Islet of Langerhans (tissue), 1 donor: ENCODE measurements around the gene SLC39A7.

Source experiments
- FAIRE-seq: peaks from one replicate; lab custom pipeline; 2011; peaks lifted over from hg19 to GRCh38; lab: Jason Lieb, UNC

The SLC39A7 gene

DNA sequence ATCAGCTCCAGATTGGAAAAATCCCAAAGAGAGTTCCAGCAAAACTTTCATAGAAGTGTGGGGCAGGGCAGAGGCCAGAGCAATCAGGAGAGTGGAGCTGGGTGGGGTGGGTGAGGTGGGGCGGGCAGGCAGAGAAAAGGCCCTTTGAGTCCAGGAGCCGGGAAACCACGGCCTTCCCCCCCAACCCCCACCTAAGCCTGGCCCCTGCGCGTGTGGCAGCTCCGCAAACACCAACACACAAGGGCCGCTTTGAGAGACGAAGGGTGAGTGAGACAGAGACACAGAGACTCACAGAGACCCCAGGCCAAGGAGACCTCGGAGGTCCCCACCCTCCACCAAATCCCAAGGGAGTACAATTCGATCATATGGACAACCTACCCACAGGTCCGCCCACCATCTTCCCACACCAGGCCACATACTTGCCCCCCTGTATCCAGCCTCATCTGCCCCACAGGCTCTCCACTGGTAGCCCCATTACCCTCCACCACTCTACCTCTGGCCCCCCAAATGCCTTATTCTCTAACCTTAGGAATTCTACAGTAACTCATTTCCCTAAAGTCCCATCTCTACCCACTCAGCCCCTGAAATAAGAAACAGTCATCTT is 10.1 kb upstream of the SLC39A7 start:
- no peak for FAIRE-seq

GRCh38 chr6:33191383-33192104 is 9.1 kb upstream of the SLC39A7 start:
- FAIRE-seq = no peak

- FAIRE-seq = no peak
These were observed 8.5 kb upstream of the SLC39A7 start, which contains the start of gene COL11A2 for GRCh38 chr6:33192105-33192646. Gene COL11A2 (minus strand): TSS chr6:33192467. CDS start chr6:33192240, 227 bp downstream.

- no peak for FAIRE-seq
These were observed 7.7 kb upstream of the SLC39A7 start for GRCh38 chr6:33192671-33193602.

GRCh38 chr6:33193619-33194018 is 7.0 kb upstream of the SLC39A7 start:
- FAIRE-seq = no peak

DNA sequence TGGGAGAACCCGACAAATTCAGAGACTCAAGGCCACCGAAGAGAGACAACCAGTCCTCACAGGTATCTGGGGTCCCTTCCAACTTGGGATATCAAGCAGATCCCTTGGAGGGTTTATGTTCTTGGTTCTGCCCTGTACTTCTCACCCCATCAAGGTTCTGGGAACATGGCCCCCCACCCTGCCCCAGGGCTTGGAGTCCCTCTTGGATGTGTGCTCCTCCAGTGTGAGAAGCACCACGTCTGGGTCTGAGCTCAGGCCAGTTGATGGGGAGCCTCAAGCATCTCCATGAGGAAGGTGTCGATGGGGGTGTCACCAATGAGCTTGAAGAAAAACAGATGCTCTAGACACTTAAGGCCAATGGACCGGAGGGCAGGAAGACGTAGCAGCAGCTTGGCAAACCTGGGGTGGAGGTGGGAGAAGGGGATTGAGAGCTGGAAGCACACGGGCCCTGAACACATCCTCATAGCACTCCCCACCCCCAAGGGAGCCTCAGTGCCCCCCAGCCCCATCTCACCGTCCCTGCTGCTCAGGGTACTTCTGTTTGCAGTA is 6.2 kb upstream of the SLC39A7 start:
- FAIRE-seq = no peak

- no peak for FAIRE-seq
These were observed 5.1 kb upstream of the SLC39A7 start for GRCh38 chr6:33195304-33196165.

DNA sequence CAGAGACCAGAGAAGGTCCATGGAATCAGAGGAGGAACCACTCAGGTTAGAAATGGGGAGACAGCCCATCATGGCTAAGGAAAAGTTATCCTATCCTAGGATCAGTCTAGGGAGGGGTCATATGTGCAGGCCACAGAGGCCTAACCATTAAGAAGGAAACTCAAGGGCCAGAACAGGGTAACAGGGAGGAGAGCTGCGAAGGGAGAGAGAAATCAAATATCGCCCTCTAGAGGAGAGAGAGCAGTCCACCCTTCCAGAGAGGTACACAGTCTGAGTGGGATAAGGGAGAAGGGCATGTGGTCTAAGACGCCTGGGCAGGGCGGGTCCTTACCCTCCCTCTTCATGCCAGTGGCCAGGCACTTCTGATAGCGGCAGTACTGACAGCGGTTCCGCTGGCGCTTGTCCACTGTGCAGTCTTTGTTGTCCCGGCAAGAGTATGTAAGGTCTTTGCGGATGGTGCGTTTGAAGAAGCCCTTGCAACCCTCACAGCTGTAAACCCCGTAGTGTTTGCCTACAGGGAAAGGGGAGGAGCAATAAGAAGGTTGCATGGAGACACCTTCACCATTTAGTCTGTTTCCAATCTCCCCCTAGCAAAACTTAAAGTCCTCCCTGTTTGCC is 3.1 kb upstream of the SLC39A7 start:
- no peak for FAIRE-seq

GRCh38 chr6:33198159-33198852 is 2.4 kb upstream of the SLC39A7 start:
- FAIRE-seq = no peak

- FAIRE-seq = no peak
These were observed 1.7 kb upstream of the SLC39A7 start for GRCh38 chr6:33198853-33199436.

DNA sequence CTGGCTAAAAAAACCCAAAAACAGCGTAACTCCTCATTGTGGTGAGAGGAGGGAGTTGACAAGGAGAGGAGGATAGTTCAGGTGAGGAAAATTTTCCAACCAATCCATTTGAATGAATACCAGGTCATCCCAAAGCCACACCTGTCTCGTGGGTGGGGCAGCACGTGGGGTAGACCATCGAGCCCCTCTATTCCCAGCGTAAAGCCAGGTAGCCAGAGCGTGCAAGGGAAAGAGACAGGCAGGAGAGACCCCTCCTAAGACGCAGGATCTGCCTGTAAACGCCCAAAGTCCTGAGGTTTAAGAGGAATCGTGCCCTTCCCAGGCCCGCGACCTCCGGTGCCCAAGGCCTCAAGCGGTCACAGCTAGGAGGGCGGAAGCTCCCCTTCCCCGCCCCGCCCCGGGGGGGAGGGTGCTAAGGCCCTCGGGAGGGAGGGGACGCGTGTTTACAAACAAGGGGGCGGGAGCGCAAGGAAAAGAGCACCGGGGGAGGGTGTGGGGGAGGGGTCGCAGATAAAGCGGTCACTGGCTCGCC is 914 bp upstream of the SLC39A7 start:
- FAIRE-seq = no peak

DNA sequence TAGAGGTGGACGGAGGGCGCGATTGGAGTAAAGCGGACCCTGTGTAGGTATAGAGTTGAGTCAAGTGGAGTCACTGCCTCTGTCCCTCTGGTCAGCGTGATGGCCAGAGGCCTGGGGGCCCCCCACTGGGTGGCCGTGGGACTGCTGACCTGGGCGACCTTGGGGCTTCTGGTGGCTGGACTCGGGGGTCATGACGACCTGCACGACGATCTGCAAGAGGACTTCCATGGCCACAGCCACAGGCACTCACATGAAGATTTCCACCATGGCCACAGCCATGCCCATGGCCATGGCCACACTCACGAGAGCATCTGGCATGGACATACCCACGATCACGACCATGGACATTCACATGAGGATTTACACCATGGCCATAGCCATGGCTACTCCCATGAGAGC is 479 bp downstream of the SLC39A7 start:
- no peak for FAIRE-seq

DNA sequence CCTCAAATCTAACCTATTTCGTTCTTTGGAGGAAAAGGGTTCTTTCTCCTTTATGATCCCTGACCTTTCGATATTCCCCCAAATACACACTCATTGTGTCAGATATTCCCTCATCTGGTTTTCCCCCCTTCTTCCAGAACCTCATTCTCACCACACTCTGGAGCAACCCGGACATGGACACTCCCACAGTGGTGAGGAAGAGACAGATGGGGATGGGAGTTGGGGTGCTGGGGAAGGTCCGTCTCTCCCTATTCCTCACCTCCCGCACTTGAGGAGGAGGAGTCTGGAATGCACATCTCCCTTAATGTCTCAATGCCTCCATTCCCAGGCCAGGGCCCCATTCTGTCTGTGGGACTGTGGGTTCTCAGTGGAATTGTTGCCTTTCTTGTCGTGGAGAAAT is 1.3 kb downstream of the SLC39A7 start:
- FAIRE-seq = no peak

DNA sequence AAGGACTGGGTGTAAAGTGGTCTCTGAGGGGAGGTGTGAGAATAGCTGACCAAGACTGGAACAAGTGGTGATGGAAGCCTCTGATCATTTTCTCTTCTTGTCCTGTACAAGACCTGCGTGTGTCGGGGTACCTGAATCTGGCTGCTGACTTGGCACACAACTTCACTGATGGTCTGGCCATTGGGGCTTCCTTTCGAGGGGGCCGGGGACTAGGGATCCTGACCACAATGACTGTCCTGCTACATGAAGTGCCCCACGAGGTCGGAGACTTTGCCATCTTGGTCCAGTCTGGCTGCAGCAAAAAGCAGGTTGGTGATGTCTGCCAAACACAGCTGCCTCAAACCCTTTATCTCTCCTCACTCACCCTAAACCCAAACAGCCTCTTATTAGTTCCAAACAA is 2.1 kb downstream of the SLC39A7 start:
- FAIRE-seq = no peak

GRCh38 chr6:33203443-33204164 is 2.9 kb downstream of the SLC39A7 start:
- no peak for FAIRE-seq

GRCh38 chr6:33204165-33204414 is 3.4 kb downstream of the SLC39A7 start:
- FAIRE-seq = no peak

DNA sequence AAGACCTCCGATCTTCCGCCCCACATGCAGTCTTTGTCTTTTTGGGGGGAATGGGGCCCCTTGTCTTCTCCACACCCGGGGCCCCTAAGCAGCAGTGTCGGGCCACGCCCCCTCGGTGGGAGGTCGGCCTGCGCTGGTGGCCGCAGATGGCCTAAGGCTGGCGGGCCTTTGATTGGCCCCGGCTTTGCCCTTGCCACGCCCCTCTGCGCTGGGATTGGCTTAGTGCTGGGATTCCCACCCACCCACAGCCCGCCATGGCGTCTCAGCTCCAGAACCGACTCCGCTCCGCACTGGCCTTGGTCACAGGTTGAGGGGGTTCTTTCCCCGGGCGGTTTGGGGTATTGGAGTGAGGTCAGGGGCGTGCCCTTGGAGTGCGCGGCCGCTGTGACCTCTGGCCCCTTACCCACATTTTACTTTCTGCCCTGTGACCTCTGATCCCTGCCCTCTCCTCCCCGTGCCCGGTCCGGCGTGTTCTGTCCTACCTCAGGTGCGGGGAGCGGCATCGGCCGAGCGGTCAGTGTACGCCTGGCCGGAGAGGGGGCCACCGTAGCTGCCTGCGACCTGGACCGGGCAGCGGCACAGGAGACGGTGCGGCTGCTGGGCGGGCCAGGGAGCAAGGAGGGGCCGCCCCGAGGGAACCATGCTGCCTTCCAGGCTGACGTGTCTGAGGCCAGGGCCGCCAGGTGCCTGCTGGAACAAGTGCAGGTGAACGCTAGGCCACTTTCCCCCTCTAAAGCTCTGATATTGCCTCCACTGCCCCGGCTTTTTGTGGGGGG is 3.9 kb downstream of the SLC39A7 start, which contains the start of gene HSD17B8:
TSS of gene HSD17B8 (plus strand) at position 241 of the 776 bp plus-strand sequence. CDS start at position 255, 14 bp downstream.
- FAIRE-seq = no peak
